ENCODE results near the gene SERP2.

GRCh38 chr13:44388427-44389059 lies 14.9 kb downstream of the SERP2 start:
- TF ChIP-seq CTCF (IDR thresholded peaks at IDR 0.05; ENCODE audit: insufficient read depth, low read depth, low read length), result no peak
- TF ChIP-seq EZH2 (IDR thresholded peaks at IDR 0.05; ENCODE audit: insufficient read depth, low read length), result no peak
